ENCODE results near the gene FBXL15. TPM values are rescaled to one million over a fixed set of nuclear protein-coding genes. Genes with fewer than 3 reads are reported as not detected.

Gene FBXL15
- total and polyA plus RNA-seq, 2 of the 13 experiments (the other 11 are each of a cell fraction or from before 2014, with no cell fraction given), result 4.3 to 8.3 TPM

DNA sequence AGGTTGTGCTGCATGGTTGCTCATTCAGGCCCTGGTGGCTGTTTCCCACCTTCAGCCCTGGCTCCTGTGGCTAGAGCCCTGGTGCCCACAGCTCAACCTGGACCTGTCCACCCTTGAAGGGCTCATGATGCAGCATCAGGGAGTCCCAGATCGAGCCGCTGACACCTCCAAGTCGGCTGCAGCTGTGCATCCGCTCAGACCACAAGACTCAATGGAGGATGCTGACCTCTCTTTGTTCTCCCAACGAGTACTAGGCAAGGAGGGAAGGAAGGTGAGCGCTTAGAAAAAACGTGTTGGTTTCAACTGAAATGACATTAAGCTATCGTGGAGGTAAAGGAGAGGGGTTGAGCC, 40.2 kb downstream of the FBXL15 start (continued):
- no peak for TF ChIP-seq GPN1 (CRISPR knock-in tag; IDR thresholded peaks at IDR 0.05; ENCODE audit: borderline replicate concordance)
- peak; percentile 13; the same call in 1 of the 2 replicates for TF ChIP-seq ZSCAN31 (CRISPR knock-in tag; IDR thresholded peaks at IDR 0.05; ENCODE audit: low read depth)
- no peak for TF ChIP-seq TEAD3 (CRISPR knock-in tag; optimal IDR thresholded peaks at IDR 0.05; ENCODE audit: borderline replicate concordance)
- TF ChIP-seq TIGD3 (CRISPR knock-in tag; IDR thresholded peaks at IDR 0.05; ENCODE audit: borderline replicate concordance), result no peak
- TF ChIP-seq ZFYVE20 (CRISPR knock-in tag; IDR thresholded peaks at IDR 0.05; ENCODE audit: borderline replicate concordance, low read depth), result no peak
- TF ChIP-seq ZNF30 (CRISPR knock-in tag; IDR thresholded peaks at IDR 0.05), result no peak
- no peak for TF ChIP-seq ZNF350 (CRISPR knock-in tag; IDR thresholded peaks at IDR 0.05; ENCODE audit: borderline replicate concordance, low read depth)

GRCh38 chr10:102461187-102462054, 40.8 kb downstream of the FBXL15 start:
- Histone ChIP-seq H3K36me3 (replicated peaks in 1 of 2; ENCODE audit: control insufficient read depth in 1 of 2, insufficient read depth in 2 of 2, low read length in 2 of 2) (no peaks in the 10 kb centered on the region), H3K9me3 (ENCODE audit: low read length) (no peaks in the 10 kb centered on the region), H3K4me2 (ENCODE audit: low read depth, low read length) (peak overlapping the region; percentile 96), H3K4me1 (ENCODE audit: insufficient read depth, low read length) (peaks cover 58% of the 10 kb centered on the region), H3K79me2 (ENCODE audit: insufficient read depth, low read length) (no peaks in the 10 kb centered on the region), H3K9ac (ENCODE audit: insufficient read depth, low read depth, low read length) (peak overlapping the region; percentile 41), H3K27me3 (ENCODE audit: control insufficient read depth in 1 of 2, insufficient read depth in 2 of 2, low read length in 2 of 2) (no peaks in the 10 kb centered on the region), H3K4me3 (replicated peaks in 1 of 3; ENCODE audit: insufficient read depth in 1 of 3, low read depth in 2 of 3, low read length in 3 of 3) (peak overlapping the region; percentile 45 to 74 (median 64)), H4K20me1 (ENCODE audit: insufficient read depth, low read length) (no peaks in the 10 kb centered on the region), H2AFZ (ENCODE audit: low read length) (peak overlapping the region; percentile 85), H3K27ac (ENCODE audit: extremely low read length, insufficient read depth, low read length) (no peak overlapping the region)
- POLR2A ChIA-PET, result interaction anchor here (0.7 to 4.6 kb wide), 8 partner anchors 10 to 62 kb away, joined by 3 to 73 read pairs (median 8); partner anchors contain the start of genes ACTR1A, C10orf95, CUEDC2 and FBXL15
- no TSS peak for BruUV-seq (replicated peaks)
- peak; percentile 77 for DNase-seq (ENCODE audit: low spot score)
- in situ Hi-C loops (cut with HindIII; ENCODE audit: extremely low pct_ligation_motif_present, low pct_unique_long_range_greater_than_20kb), result loop anchor here (5.0 kb wide), 1 partner anchor 39 kb away; the partner anchor contains the start of gene FBXL15
- CTCF ChIA-PET (ENCODE audit: low intra/inter-chr PET ratio, low total read pairs), result no interaction called here
- 2% methylated on average over 16 of the region's 54 CpGs for WGBS (ENCODE audit: low lambda C conversion rate)
- intact Hi-C loops (cut with micrococcal nuclease; ENCODE audit: unreplicated experiment), result loop anchor here (2.0 kb wide), 2 partner anchors 41 to 67 kb away; partner anchors contain the start of gene FBXL15
- peak; percentile 32 for FAIRE-seq
- peak; percentile 81 for ATAC-seq
- TF ChIP-seq POGZ (CRISPR knock-in tag; IDR thresholded peaks at IDR 0.05), result 0 out of 2 replicates have a peak, but pooled peaks have one; percentile 20
- peak in 1 of 2 experiments; percentile 4; a peak in 1 of 4 replicates for TF ChIP-seq EP300 (IDR thresholded peaks at IDR 0.05; ENCODE audit: low read depth in 2 of 2, low read length in 2 of 2)
- TF ChIP-seq EP300 (CRISPR knock-in tag; IDR thresholded peaks at IDR 0.05; ENCODE audit: borderline replicate concordance), result no peak
- peak; percentile 90 for TF ChIP-seq GABPB1 (CRISPR knock-in tag; IDR thresholded peaks at IDR 0.05)
- TF ChIP-seq ZNF354B (CRISPR knock-in tag; IDR thresholded peaks at IDR 0.05), result no peak
- TF ChIP-seq SOX6 (IDR thresholded peaks at IDR 0.05), result no peak
- peak; percentile 63 for TF ChIP-seq SOX6 (CRISPR knock-in tag; IDR thresholded peaks at IDR 0.05)
- TF ChIP-seq ZNF143 (CRISPR knock-in tag; IDR thresholded peaks at IDR 0.05), result peak; percentile 52; the same call in 1 of the 2 replicates
- no peak for TF ChIP-seq ZNF326 (CRISPR knock-in tag; IDR thresholded peaks at IDR 0.05; ENCODE audit: borderline replicate concordance)
- peak; percentile 62 for TF ChIP-seq ARNTL (CRISPR knock-in tag; IDR thresholded peaks at IDR 0.05)
- TF ChIP-seq PAX8 (CRISPR knock-in tag; IDR thresholded peaks at IDR 0.05; ENCODE audit: borderline replicate concordance), result no peak; the same call in 1 of the 2 replicates
- peak; percentile 72; the same call in 1 of the 2 replicates for TF ChIP-seq YEATS2 (CRISPR knock-in tag; IDR thresholded peaks at IDR 0.05; ENCODE audit: borderline replicate concordance)
- TF ChIP-seq, protein P1, sequence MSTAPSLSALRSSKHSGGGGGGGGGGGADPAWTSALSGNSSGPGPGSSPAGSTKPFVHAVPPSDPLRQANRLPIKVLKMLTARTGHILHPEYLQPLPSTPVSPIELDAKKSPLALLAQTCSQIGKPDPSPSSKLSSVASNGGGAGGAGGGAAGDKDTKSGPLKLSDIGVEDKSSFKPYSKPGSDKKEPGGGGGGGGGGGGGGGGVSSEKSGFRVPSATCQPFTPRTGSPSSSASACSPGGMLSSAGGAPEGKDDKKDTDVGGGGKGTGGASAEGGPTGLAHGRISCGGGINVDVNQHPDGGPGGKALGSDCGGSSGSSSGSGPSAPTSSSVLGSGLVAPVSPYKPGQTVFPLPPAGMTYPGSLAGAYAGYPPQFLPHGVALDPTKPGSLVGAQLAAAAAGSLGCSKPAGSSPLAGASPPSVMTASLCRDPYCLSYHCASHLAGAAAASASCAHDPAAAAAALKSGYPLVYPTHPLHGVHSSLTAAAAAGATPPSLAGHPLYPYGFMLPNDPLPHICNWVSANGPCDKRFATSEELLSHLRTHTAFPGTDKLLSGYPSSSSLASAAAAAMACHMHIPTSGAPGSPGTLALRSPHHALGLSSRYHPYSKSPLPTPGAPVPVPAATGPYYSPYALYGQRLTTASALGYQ (CRISPR knock-in tag; IDR thresholded peaks at IDR 0.05), result no peak

All from HepG2 (cell line).